IMR-90 (cell line): Measurements from ENCODE around the gene ZFR. TPM values are rescaled to one million over a fixed set of nuclear protein-coding genes. Genes with fewer than 3 reads are reported as not detected.

Source experiments
- ATAC-seq: fragments of 200-7000 bp; cut with Tn5 transposase; 2 replicates; pipeline ENCODE4 v1.9.1; 2020; ENCODE audit warnings: low read depth, mild to moderate bottlenecking, moderate library complexity
- BruUV-seq: library from RNA; stranded (reverse); fragments of 400-500 nt; replicated peaks from 2 replicates; lab custom pipeline; 2021; lab: Mats Ljungman, UMichigan
- CTCF ChIA-PET: fragments of 300-600 bp; formaldehyde crosslinking; extraction: SDS; loops from one replicate; lab custom pipeline; 2021; ENCODE audit warnings: antibody characterized with exemption; lab: Yijun Ruan, JAX
- POLR2A ChIA-PET: fragments of 300-600 bp; sonication (Branson Sonifier 250); formaldehyde crosslinking; loops from one replicate; lab custom pipeline; 2022; ENCODE audit warnings: antibody characterized with exemption; ENCODE audit not compliant: unreplicated experiment; lab: Charles Lee
- DNase-seq: peaks from one replicate; pipeline ENCODE4 v3.0.0; 2013
- H2AFZ ChIP-seq: replicated peaks from 2 replicates; pipeline ENCODE3; 2013; ENCODE audit warnings: low read length, mild to moderate bottlenecking; ENCODE audit not compliant: poor library complexity
- H2AK5ac ChIP-seq: 2 replicates; pipeline ENCODE4 v1.6.1; 2013; ENCODE audit warnings: low read depth, low read length, inconsistent platforms
- H2AK9ac ChIP-seq: replicated peaks from 2 replicates; pipeline ENCODE3; 2013; ENCODE audit warnings: mild to moderate bottlenecking, low read depth, low read length, moderate library complexity; ENCODE audit not compliant: poor library complexity
- H2BK120ac ChIP-seq: 2 replicates; pipeline ENCODE4 v1.6.1; 2013; ENCODE audit warnings: low read depth, low read length, inconsistent platforms
- H2BK15ac ChIP-seq: 3 replicates; pipeline ENCODE4 v1.6.1; 2013; ENCODE audit warnings: low read depth, low read length, inconsistent platforms
- H2BK20ac ChIP-seq: 2 replicates; pipeline ENCODE4 v1.6.1; 2013; ENCODE audit warnings: low read depth, mild to moderate bottlenecking, inconsistent platforms, low read length, moderate library complexity
- H2BK5ac ChIP-seq: 2 replicates; pipeline ENCODE4 v1.6.1; 2013; ENCODE audit warnings: mild to moderate bottlenecking, low read depth, low read length, inconsistent platforms; ENCODE audit not compliant: poor library complexity, severe bottlenecking
- H3K14ac ChIP-seq: replicated peaks from 2 replicates; pipeline ENCODE4 v1.6.1; 2013; ENCODE audit warnings: low read depth, low read length, inconsistent platforms
- H3K18ac ChIP-seq: 2 replicates; pipeline ENCODE4 v1.6.1; 2013; ENCODE audit warnings: low read depth, low read length, control low read depth
- H3K23ac ChIP-seq: 2 replicates; pipeline ENCODE4 v1.6.1; 2013; ENCODE audit warnings: low read depth, low read length, inconsistent platforms
- H3K27ac ChIP-seq: 2 replicates; pipeline ENCODE4 v1.5.1; 2013; ENCODE audit warnings: mild to moderate bottlenecking, control low read depth, low read length; ENCODE audit not compliant: insufficient read depth
- H3K27me3 ChIP-seq: 2 replicates; pipeline ENCODE4 v1.6.1; 2013; ENCODE audit warnings: low read length; ENCODE audit not compliant: control insufficient read depth, insufficient read depth
- H3K36me3 ChIP-seq: 2 replicates; pipeline ENCODE4 v1.6.1; 2013; ENCODE audit warnings: low read length, mixed read lengths; ENCODE audit not compliant: control insufficient read depth, insufficient read depth
- H3K4ac ChIP-seq: 2 replicates; pipeline ENCODE4 v1.6.1; 2013; ENCODE audit warnings: low read depth, low read length, inconsistent platforms
- H3K4me1 ChIP-seq: 2 replicates; pipeline ENCODE4 v1.6.1; 2013; ENCODE audit warnings: low read length, mixed read lengths; ENCODE audit not compliant: control insufficient read depth, insufficient read depth
- H3K4me2 ChIP-seq: 2 replicates; pipeline ENCODE4 v1.6.1; 2013; ENCODE audit warnings: low read depth, mild to moderate bottlenecking, control low read depth, low read length, moderate library complexity
- H3K4me3 ChIP-seq: 2 replicates; pipeline ENCODE4 v1.5.1; 2013; ENCODE audit warnings: low read depth, mild to moderate bottlenecking, control low read depth, low read length, moderate library complexity; ENCODE audit not compliant: insufficient read depth
- H3K56ac ChIP-seq: 2 replicates; pipeline ENCODE4 v1.6.1; 2013; ENCODE audit warnings: low read length, inconsistent platforms; ENCODE audit not compliant: insufficient read depth; ENCODE audit errors: extremely low read depth
- H3K79me1 ChIP-seq, 2 experiments: 2 replicates each; pipeline ENCODE4 v1.6.1; 2013; ENCODE audit warnings: low read length in 2 of 2, inconsistent platforms in 1 of 2, low read depth in 1 of 2
- H3K9ac ChIP-seq: 2 replicates; pipeline ENCODE4 v1.6.1; 2013; ENCODE audit warnings: low read depth, low read length, control low read depth
- H3K9me1 ChIP-seq: 2 replicates; pipeline ENCODE4 v1.6.1; 2013; ENCODE audit warnings: low read length, inconsistent platforms; ENCODE audit not compliant: insufficient read depth
- H3K9me3 ChIP-seq: 2 replicates; pipeline ENCODE4 v1.6.1; 2013; ENCODE audit warnings: low read length; ENCODE audit not compliant: control insufficient read depth, insufficient read depth
- H4K20me1 ChIP-seq: 2 replicates; pipeline ENCODE4 v1.6.1; 2013; ENCODE audit warnings: low read length, inconsistent platforms; ENCODE audit not compliant: insufficient read depth
- H4K5ac ChIP-seq: 2 replicates; pipeline ENCODE4 v1.6.1; 2013; ENCODE audit warnings: mild to moderate bottlenecking, low read depth, low read length, control low read depth
- H4K8ac ChIP-seq, 2 experiments: 2 replicates each; pipeline ENCODE4 v1.6.1; 2013; ENCODE audit warnings: low read depth in 2 of 2, low read length in 2 of 2, control low read depth in 1 of 2, inconsistent platforms in 1 of 2
- H4K91ac ChIP-seq: 2 replicates; pipeline ENCODE4 v1.6.1; 2013; ENCODE audit warnings: low read depth, low read length, inconsistent platforms; ENCODE audit not compliant: insufficient read depth
- BHLHE40 ChIP-seq: fragments of 150-350 bp; IDR thresholded peaks from 2 replicates; pipeline ENCODE4 v1.6.1; 2016; ENCODE audit warnings: mild to moderate bottlenecking, low read depth, low read length
- CEBPB ChIP-seq: IDR thresholded peaks from 2 replicates; pipeline ENCODE4 v1.6.1; 2012; ENCODE audit warnings: low read depth, low read length, improper control_type of control experiment
- CHD1 ChIP-seq: IDR thresholded peaks from 2 replicates; pipeline ENCODE4 v1.6.1; 2012; ENCODE audit warnings: low read depth, low read length, improper control_type of control experiment
- CTCF ChIP-seq: conservative IDR thresholded peaks from 2 replicates; pipeline ENCODE4 v1.5.1; 2012; ENCODE audit warnings: mild to moderate bottlenecking, low read depth, low read length, improper control_type of control experiment
- ELK1 ChIP-seq: fragments of 150-350 bp; IDR thresholded peaks from 2 replicates; pipeline ENCODE4 v1.6.1; 2016; ENCODE audit warnings: low read depth, mild to moderate bottlenecking, low read length, moderate library complexity, borderline replicate concordance
- FOS ChIP-seq: fragments of 150-350 bp; IDR thresholded peaks from 2 replicates; pipeline ENCODE4 v1.6.1; 2016; ENCODE audit warnings: low read depth, low read length
- MAFK ChIP-seq: IDR thresholded peaks from 2 replicates; pipeline ENCODE4 v1.6.1; 2012; ENCODE audit warnings: low read depth, low read length, improper control_type of control experiment
- MAZ ChIP-seq: IDR thresholded peaks from 2 replicates; pipeline ENCODE4 v1.6.1; 2012; ENCODE audit warnings: low read depth, mild to moderate bottlenecking, low read length, improper control_type of control experiment, moderate library complexity, borderline replicate concordance
- MXI1 ChIP-seq: IDR thresholded peaks from 2 replicates; pipeline ENCODE4 v1.6.1; 2012; ENCODE audit warnings: low read depth, mild to moderate bottlenecking, low read length, moderate library complexity, borderline replicate concordance
- NFE2L2 ChIP-seq: fragments of 150-350 bp; IDR thresholded peaks from 2 replicates; pipeline ENCODE4 v1.6.1; 2016; ENCODE audit warnings: low read depth, mild to moderate bottlenecking, low read length
- POLR2A ChIP-seq: IDR thresholded peaks from 2 replicates; pipeline ENCODE4 v1.6.1; 2012; ENCODE audit warnings: mild to moderate bottlenecking, low read depth, low read length
- RAD21 ChIP-seq: IDR thresholded peaks from 2 replicates; pipeline ENCODE4 v1.6.1; 2012; ENCODE audit warnings: low read length, improper control_type of control experiment
- RCOR1 ChIP-seq: IDR thresholded peaks from 2 replicates; pipeline ENCODE4 v1.6.1; 2012; ENCODE audit warnings: mild to moderate bottlenecking, low read length, improper control_type of control experiment; ENCODE audit not compliant: insufficient replicate concordance
- RFX5 ChIP-seq: IDR thresholded peaks from 2 replicates; pipeline ENCODE4 v1.8.0; 2012; ENCODE audit warnings: low read depth, mild to moderate bottlenecking, low read length, moderate library complexity
- SMC3 ChIP-seq: fragments of 150-350 bp; IDR thresholded peaks from 2 replicates; pipeline ENCODE4 v1.6.1; 2016; ENCODE audit warnings: low read depth, mild to moderate bottlenecking, antibody characterized with exemption, low read length, moderate library complexity
- WGBS, 2 experiments: methylation state at CpG; one replicate each; pipeline versions ENCODE4 v1.1.5 to v1.1.7; 2013; ENCODE audit warnings: missing lambda C conversion rate in 2 of 2; ENCODE audit not compliant: insufficient read length in 1 of 2; ENCODE audit errors: extremely low coverage in 2 of 2; 5-methylcytosine and 5-hydroxymethylcytosine counted together
- dilution Hi-C: fragments of 300-500 bp; cut with HindIII; formaldehyde crosslinking; loops from one replicate; pipeline ENCODE4 v1.14.3; 2018; ENCODE audit warnings: low sequenced_read_pairs; ENCODE audit not compliant: unreplicated experiment
- in situ Hi-C: fragments of 300-500 bp; cut with MboI; formaldehyde crosslinking; loops from 3 replicates; pipeline ENCODE4 v1.14.3; 2019; ENCODE audit warnings: low sequenced_read_pairs, inconsistent platforms, mixed read lengths
- intact Hi-C: fragments of 100-400 bp; cut with micrococcal nuclease; formaldehyde crosslinking; loops from 2 replicates; pipeline ENCODE4 v1.10.0; 2022
- polyA plus RNA-seq, 3 experiments: library from polyadenylated mRNA; depleted of rRNA; stranded (reverse); fragments of >200 nt; gene quantifications; 2 replicates each; pipeline ENCODE4 v1.2.3, GENCODE V29; 2012; ENCODE audit warnings: low replicate concordance in 1 of 3
- total RNA-seq: library from RNA; depleted of rRNA; stranded (reverse); fragments of >200 nt; gene quantifications from 2 replicates; pipeline ENCODE4 v1.2.3, GENCODE V29; 2012
- TF ChIP-seq, protein P1 (sequence below): fragments of 150-350 bp; IDR thresholded peaks from 2 replicates; pipeline ENCODE4 v1.6.1; 2017; ENCODE audit warnings: mild to moderate bottlenecking, antibody characterized with exemption, low read length, low read depth

ZFR gene
- total and polyA plus RNA-seq, 2 of the 4 experiments (the other 2 are of a cell fraction) = 30.4 to 81.4 TPM

- Histone ChIP-seq H2BK15ac (no peak overlapping the region), H4K91ac (no peak overlapping the region), H3K4ac (no peak overlapping the region), H2AK5ac (no peak overlapping the region), H3K18ac (no peak overlapping the region), H3K56ac (no peak overlapping the region), H3K4me2 (no peak overlapping the region), H3K9me1 (no peaks in the 10 kb centered on the region), H2BK5ac (no peak overlapping the region), H3K9me3 (peaks cover 10% of the 10 kb centered on the region), H2AK9ac (no peak overlapping the region), H4K5ac (no peak overlapping the region), H3K27ac (no peak overlapping the region), H2AFZ (no peak overlapping the region), H2BK120ac (no peak overlapping the region), H3K36me3 (no peaks in the 10 kb centered on the region), H4K8ac (no peak overlapping the region), H3K4me1 (no peaks in the 10 kb centered on the region), H2BK20ac (no peak overlapping the region), H3K9ac (no peak overlapping the region), H3K4me3 (no peak overlapping the region), H4K20me1 (no peaks in the 10 kb centered on the region), H3K23ac (no peak overlapping the region), H3K27me3 (no peaks in the 10 kb centered on the region), H3K14ac (no peak overlapping the region), H3K79me1 (no peaks in the 10 kb centered on the region)
- dilution Hi-C loops = no loop called here
- intact Hi-C loops = no loop called here
- POLR2A ChIA-PET = no interaction called here
- WGBS, 2 experiments = 100% methylated on average over 2 of the region's 10 CpGs; no CpG with 5 or more reads in 1 of the 2 experiments
- no peak for DNase-seq
- TF ChIP-seq CHD1 = no peak
- no peak for TF ChIP-seq FOS
- TF ChIP-seq RAD21 = no peak
- no peak for TF ChIP-seq CEBPB
- TF ChIP-seq BHLHE40 = no peak
- no peak for TF ChIP-seq CTCF
- TF ChIP-seq, protein P1, sequence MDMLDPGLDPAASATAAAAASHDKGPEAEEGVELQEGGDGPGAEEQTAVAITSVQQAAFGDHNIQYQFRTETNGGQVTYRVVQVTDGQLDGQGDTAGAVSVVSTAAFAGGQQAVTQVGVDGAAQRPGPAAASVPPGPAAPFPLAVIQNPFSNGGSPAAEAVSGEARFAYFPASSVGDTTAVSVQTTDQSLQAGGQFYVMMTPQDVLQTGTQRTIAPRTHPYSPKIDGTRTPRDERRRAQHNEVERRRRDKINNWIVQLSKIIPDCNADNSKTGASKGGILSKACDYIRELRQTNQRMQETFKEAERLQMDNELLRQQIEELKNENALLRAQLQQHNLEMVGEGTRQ = no peak
- no peak for TF ChIP-seq MAFK
- no peak for TF ChIP-seq ELK1
- no peak for TF ChIP-seq RFX5
- no peak for TF ChIP-seq SMC3
- no peak for TF ChIP-seq NFE2L2
- TF ChIP-seq RCOR1 = no peak
- no peak for TF ChIP-seq MAZ
- no peak for TF ChIP-seq MXI1
- no peak for TF ChIP-seq POLR2A
- no TSS peak for BruUV-seq
- ATAC-seq = no peak
- in situ Hi-C loops = no loop called here
- CTCF ChIA-PET = no interaction called here
Observed at GRCh38 chr5:32320576-32320975, 124.0 kb downstream of the ZFR start.
